Gastrocnemius medialis (tissue), 4 donors: ENCODE measurements around the gene TH.

Source experiments
- CTCF ChIP-seq, 5 experiments: fragments of 450-650 bp in 3 of 5; fragments of 200-600 bp in 2 of 5; sonication (generic) in 2 of 5; IDR thresholded peaks in 4 of 5; conservative IDR thresholded peaks in 1 of 5; 1 replicate in 4 of 5; 2 replicates in 1 of 5; pipeline ENCODE4 v1.5.1; 2016 to 2019; ENCODE audit warnings: antibody characterized with exemption in 5 of 5, mild to moderate bottlenecking in 3 of 5, moderate library complexity in 3 of 5
- POLR2A ChIP-seq, 2 donors: fragments of 450-650 bp; IDR thresholded peaks; one replicate each; pipeline ENCODE4 v1.6.1; 2017; ENCODE audit warnings: antibody characterized with exemption in 2 of 2, mild to moderate bottlenecking in 2 of 2, moderate library complexity in 2 of 2

GRCh38 chr11:2155511-2155910, 16.1 kb downstream of the TH start:
- TF ChIP-seq CTCF (IDR thresholded peaks at IDR 0.05 in 4 of 5, conservative IDR thresholded peaks at IDR 0.05 in 1 of 5) (no peak), POLR2A (IDR thresholded peaks at IDR 0.05) (no peak)
